Measurements from ENCODE around the gene ACADL.

DNA sequence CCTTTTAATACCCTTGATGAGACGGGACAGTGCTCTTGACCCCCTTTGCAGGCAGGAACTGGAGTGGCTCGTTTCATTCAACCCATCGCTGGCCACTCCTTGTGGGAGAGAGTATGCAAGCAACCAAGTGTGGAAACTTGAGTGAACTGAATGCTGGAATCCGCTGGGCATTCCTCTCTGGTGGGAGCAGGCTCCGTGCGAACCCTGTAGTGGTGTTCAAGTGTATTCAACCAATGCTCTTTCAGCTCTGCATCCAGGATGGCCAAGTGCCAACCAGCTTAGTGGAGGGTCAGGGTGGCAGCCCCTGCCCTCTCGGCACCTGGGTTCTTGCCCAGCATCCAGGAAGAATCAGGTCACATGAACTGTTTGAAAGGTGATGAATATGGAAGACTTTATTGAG is 3.3 kb upstream of the ACADL start:
- TF ChIP-seq, protein P1, sequence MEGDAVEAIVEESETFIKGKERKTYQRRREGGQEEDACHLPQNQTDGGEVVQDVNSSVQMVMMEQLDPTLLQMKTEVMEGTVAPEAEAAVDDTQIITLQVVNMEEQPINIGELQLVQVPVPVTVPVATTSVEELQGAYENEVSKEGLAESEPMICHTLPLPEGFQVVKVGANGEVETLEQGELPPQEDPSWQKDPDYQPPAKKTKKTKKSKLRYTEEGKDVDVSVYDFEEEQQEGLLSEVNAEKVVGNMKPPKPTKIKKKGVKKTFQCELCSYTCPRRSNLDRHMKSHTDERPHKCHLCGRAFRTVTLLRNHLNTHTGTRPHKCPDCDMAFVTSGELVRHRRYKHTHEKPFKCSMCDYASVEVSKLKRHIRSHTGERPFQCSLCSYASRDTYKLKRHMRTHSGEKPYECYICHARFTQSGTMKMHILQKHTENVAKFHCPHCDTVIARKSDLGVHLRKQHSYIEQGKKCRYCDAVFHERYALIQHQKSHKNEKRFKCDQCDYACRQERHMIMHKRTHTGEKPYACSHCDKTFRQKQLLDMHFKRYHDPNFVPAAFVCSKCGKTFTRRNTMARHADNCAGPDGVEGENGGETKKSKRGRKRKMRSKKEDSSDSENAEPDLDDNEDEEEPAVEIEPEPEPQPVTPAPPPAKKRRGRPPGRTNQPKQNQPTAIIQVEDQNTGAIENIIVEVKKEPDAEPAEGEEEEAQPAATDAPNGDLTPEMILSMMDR (conservative IDR thresholded peaks at IDR 0.05): no peak
- no peak for TF ChIP-seq ZFX (IDR thresholded peaks at IDR 0.05)
